Psoas muscle (tissue), 8 donors: ENCODE results near the gene PGF. TPM values are rescaled to one million over a fixed set of nuclear protein-coding genes. Genes with fewer than 3 reads are reported as not detected.
A peak's percentile ranks its signal among the peaks of the same experiment; 100 is the strongest.

ENCODE experiments used
- ATAC-seq, 4 donors: fragments of 200-7000 bp; cut with Tn5 transposase; one replicate each; pipeline ENCODE4 v1.9.1; 2020; ENCODE audit warnings: moderate library complexity in 3 of 4, mild to moderate bottlenecking in 2 of 4
- DNase-seq, 2 donors: peaks; one replicate each; pipeline ENCODE4 v3.0.0-alpha.2; 2020
- H3K27ac ChIP-seq: fragments of 200-600 bp; one replicate; pipeline ENCODE4 v1.8.0; 2022
- H3K27me3 ChIP-seq, 3 donors: fragments of 200-600 bp in 1 of 3; one replicate each; pipeline versions ENCODE4 v1.6.1 to v1.8.0; 2013 to 2022; ENCODE audit warnings: low read length in 2 of 3, mild to moderate bottlenecking in 2 of 3, moderate library complexity in 1 of 3; ENCODE audit not compliant: insufficient read depth in 3 of 3
- H3K36me3 ChIP-seq, 2 donors: fragments of 200-600 bp in 1 of 2; one replicate each; pipeline versions ENCODE4 v1.6.1 to v1.8.0; 2013 to 2022; ENCODE audit warnings: low read depth in 1 of 2, mild to moderate bottlenecking in 1 of 2, moderate library complexity in 1 of 2; ENCODE audit not compliant: insufficient read depth in 1 of 2
- H3K4me1 ChIP-seq: fragments of 200-600 bp; one replicate; pipeline ENCODE4 v1.8.0; 2022
- H3K4me3 ChIP-seq: fragments of 200-600 bp; one replicate; pipeline ENCODE4 v1.8.0; 2022; ENCODE audit warnings: mild to moderate bottlenecking
- H3K9me3 ChIP-seq: fragments of 200-600 bp; one replicate; pipeline ENCODE4 v1.8.0; 2022
- WGBS, 3 donors: extraction: QIAGEN DNeasy Blood & Tissue Kit; methylation state at CpG; one replicate each; pipeline versions ENCODE4 v1.1.6 to v1.1.7; 2013; 5-methylcytosine and 5-hydroxymethylcytosine counted together
- intact Hi-C, 2 donors: fragments of 100-400 bp; cut with DNase I; formaldehyde crosslinking; loops; one replicate each; pipeline versions ENCODE4 v1.11.0 to v1.14.2; 2022
- polyA plus RNA-seq, 3 donors: library from polyadenylated mRNA; stranded (reverse); fragments of 200-250 nt; gene quantifications; one replicate each; pipeline ENCODE4 v1.2.3, GENCODE V29; 2013
- total RNA-seq, 4 donors: library from RNA; stranded (reverse); fragmentation: NEBNext Ultra II Directional in 2 of 4; extraction: Animal tissue kit (Norgen Biotek cat#: 25700) in 2 of 4; gene quantifications; one replicate each; pipeline versions ENCODE4 v1.2.1 to v1.2.4, GENCODE V29; 2021 to 2023
- TF ChIP-seq, protein P1 (sequence below): fragments of 200-600 bp; IDR thresholded peaks from one replicate; pipeline ENCODE4 v1.8.0; 2022; ENCODE audit warnings: antibody characterized with exemption
- donor health status: healthy with polysubstance abuse.
- donor health status: DM: no; HTN: no; CAD: no; lungs with moderate emphysema.
- donor health status: Bipolar disorder and iron deficiency.
- donor health status: healthy.
- donor health status: DM: yes; HTN: yes; CAD: no.
- donor health status: DM: no; HTN: no; CAD: no.
- donor health status: DM: no; HTN: no; CAD: no.
- donor health status: DM: yes; HTN: yes; CAD: no.

Gene PGF
- total and polyA plus RNA-seq, 7 donors: 2.5 to 9.8 (median 7.9) TPM

DNA sequence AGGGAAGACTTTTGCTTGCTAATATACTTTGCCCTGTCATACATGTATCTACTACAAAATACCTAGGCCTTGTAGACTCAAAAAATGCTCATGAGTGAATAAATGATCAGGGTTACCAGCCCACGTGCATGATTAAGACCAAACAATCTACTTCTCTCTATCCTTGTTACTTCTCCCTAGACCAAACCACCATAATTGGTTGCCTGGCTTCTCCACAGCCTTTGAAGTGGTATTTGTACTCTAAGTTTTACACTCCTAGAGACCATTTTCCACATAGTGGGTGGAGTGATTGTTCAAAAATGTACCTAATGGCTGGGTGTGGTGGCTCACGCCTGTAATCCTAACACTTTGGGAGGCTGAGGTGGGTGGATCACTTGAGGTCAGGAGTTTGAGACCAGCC lies 18.2 kb downstream of the PGF start:
- 89 to 94% (median 89%) methylated on average over 2 of the region's 2 CpGs for WGBS, 3 donors
- H3K27me3 ChIP-seq: no peaks in the 10 kb centered on the region
- intact Hi-C loops: no loop called here
- H3K36me3 ChIP-seq: no peaks in the 10 kb centered on the region
- no peaks in the 10 kb centered on the region for H3K9me3 ChIP-seq
- no peak overlapping the region for H3K4me3 ChIP-seq
- H3K4me1 ChIP-seq: peaks cover 66% of the 10 kb centered on the region
- DNase-seq: no peak
- no peak overlapping the region for H3K27ac ChIP-seq
- TF ChIP-seq, protein P1, sequence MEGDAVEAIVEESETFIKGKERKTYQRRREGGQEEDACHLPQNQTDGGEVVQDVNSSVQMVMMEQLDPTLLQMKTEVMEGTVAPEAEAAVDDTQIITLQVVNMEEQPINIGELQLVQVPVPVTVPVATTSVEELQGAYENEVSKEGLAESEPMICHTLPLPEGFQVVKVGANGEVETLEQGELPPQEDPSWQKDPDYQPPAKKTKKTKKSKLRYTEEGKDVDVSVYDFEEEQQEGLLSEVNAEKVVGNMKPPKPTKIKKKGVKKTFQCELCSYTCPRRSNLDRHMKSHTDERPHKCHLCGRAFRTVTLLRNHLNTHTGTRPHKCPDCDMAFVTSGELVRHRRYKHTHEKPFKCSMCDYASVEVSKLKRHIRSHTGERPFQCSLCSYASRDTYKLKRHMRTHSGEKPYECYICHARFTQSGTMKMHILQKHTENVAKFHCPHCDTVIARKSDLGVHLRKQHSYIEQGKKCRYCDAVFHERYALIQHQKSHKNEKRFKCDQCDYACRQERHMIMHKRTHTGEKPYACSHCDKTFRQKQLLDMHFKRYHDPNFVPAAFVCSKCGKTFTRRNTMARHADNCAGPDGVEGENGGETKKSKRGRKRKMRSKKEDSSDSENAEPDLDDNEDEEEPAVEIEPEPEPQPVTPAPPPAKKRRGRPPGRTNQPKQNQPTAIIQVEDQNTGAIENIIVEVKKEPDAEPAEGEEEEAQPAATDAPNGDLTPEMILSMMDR: no peak
- no peak for ATAC-seq

DNA sequence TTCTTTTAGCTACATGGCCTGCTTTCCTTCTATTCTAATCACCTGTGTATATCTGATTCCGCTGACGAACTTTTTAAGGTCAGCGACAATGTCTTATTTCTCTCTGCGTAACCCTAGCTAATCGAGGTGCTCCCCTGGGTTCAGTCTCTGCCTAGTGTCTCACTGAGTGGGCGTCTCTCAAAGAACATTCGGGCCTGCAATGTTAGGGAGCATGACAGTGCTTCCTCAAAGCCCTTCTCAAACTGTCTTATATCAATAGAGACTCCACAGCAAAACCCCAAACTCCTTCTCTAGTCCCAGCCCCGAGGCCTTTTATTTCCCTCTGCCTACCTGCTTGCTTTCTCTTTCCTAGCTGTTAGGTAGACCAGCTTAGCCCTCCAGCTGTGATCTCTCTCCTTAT lies 18.7 kb downstream of the PGF start:
- Histone ChIP-seq H3K27ac (no peak overlapping the region), H3K4me3 (no peak overlapping the region), H3K4me1 (peaks cover 62% of the 10 kb centered on the region), H3K36me3 (no peaks in the 10 kb centered on the region), H3K9me3 (no peaks in the 10 kb centered on the region), H3K27me3 (no peaks in the 10 kb centered on the region)
- intact Hi-C loops: no loop called here
- DNase-seq (no peak), ATAC-seq (no peak)
- 84 to 93% (median 91%) methylated on average over 8 of the region's 8 CpGs for WGBS, 3 donors
- TF ChIP-seq, protein P1: no peak

DNA sequence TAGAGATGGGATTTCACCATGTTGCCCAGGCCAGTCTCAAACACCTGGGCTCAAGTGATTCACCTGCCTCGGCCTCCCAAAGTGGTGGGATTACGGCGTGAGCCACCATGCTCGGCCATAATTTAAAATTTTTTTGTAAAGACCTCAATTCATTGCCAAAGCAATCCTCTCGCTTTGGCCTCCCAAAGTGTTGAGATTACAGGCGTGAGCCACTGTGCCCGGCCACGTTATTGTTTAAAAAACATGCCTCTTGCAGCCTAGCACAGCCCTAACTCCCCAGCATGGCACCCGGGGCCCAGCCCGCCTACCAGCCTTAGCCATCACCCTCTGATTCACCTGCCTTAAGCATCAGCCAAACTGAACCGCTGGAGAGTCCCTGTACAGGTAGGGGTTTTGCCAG lies 19.2 kb downstream of the PGF start:
- WGBS, 3 donors: 93 to 98% (median 93%) methylated on average over 11 of the region's 11 CpGs
- Histone ChIP-seq H3K4me1 (peaks cover 56% of the 10 kb centered on the region), H3K4me3 (no peak overlapping the region), H3K9me3 (no peaks in the 10 kb centered on the region), H3K27ac (no peak overlapping the region), H3K36me3 (no peaks in the 10 kb centered on the region), H3K27me3 (no peaks in the 10 kb centered on the region)
- DNase-seq (no peak), ATAC-seq (no peak)
- intact Hi-C loops: no loop called here
- TF ChIP-seq, protein P1: no peak

DNA sequence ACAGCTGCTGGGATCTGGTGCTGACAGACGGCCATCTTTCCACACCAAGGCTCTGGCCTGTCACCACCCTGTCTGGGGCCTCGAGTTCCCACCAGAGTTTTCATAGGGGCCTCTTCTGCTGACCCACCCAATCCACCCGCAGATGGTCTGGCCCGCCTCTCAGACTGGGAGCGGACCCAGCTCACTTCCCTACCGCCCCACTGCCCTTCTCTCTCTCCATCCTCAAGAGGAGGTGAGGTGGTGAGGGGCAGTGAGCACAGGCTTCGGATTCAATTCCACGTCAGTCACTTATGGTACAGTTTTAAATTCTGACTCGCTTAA lies 20.1 kb downstream of the PGF start:
- ATAC-seq (no peak), DNase-seq (no peak)
- Histone ChIP-seq H3K4me3 (no peak overlapping the region), H3K36me3 (no peaks in the 10 kb centered on the region), H3K9me3 (no peaks in the 10 kb centered on the region), H3K27me3 (no peaks in the 10 kb centered on the region), H3K27ac (peak overlapping the region; percentile 72), H3K4me1 (peaks cover 48% of the 10 kb centered on the region)
- TF ChIP-seq, protein P1: no peak
- intact Hi-C loops: no loop called here
- WGBS, 3 donors: 67 to 84% (median 67%) methylated on average over 9 of the region's 9 CpGs
